K562 (cell line): ENCODE data around the gene FDX2. TPM values are rescaled to one million over a fixed set of nuclear protein-coding genes. Genes with fewer than 3 reads are reported as not detected.

Experiments used
- BCLAF1 ChIP-seq, 2 experiments: fragments of 450-650 bp in 1 of 2; IDR thresholded peaks; 2 replicates each; pipeline ENCODE4 v1.6.1; 2011 to 2017; ENCODE audit warnings: low read depth in 2 of 2, antibody characterized with exemption in 1 of 2, borderline replicate concordance in 1 of 2, low read length in 1 of 2, mild to moderate bottlenecking in 1 of 2, mixed read lengths in 1 of 2; ENCODE audit not compliant: control insufficient read depth in 1 of 2
- CTCFL ChIP-seq: IDR thresholded peaks from 2 replicates; pipeline ENCODE4 v1.6.1; 2011; ENCODE audit warnings: borderline replicate concordance, low read depth, mild to moderate bottlenecking, moderate library complexity, low read length; ENCODE audit not compliant: insufficient read depth, poor library complexity, severe bottlenecking
- DACH1 ChIP-seq: fragments of 450-650 bp; IDR thresholded peaks from 2 replicates; pipeline ENCODE4 v1.6.1; 2018; ENCODE audit not compliant: partially characterized antibody
- E2F5 ChIP-seq: sonication (generic); formaldehyde crosslinking; IDR thresholded peaks from 2 replicates; pipeline ENCODE4 v1.8.0; 2022; ENCODE audit warnings: mild to moderate bottlenecking, missing genetic modification reagents
- LCOR ChIP-seq: sonication (generic); formaldehyde crosslinking; IDR thresholded peaks from 2 replicates; pipeline ENCODE4 v1.8.0; 2022; ENCODE audit warnings: mild to moderate bottlenecking, missing genetic modification reagents
- PATZ1 ChIP-seq: fragments of 250-450 bp; sonication (Bioruptor Pico); IDR thresholded peaks from 2 replicates; pipeline ENCODE4 v1.5.0; 2020; ENCODE audit warnings: mild to moderate bottlenecking, borderline replicate concordance
- RCOR1 ChIP-seq, 2 experiments: IDR thresholded peaks; 2 replicates each; pipeline ENCODE4 v1.6.1; 2012; ENCODE audit warnings: low read depth in 2 of 2, low read length in 2 of 2, borderline replicate concordance in 1 of 2, improper control_type of control experiment in 1 of 2
- SFPQ ChIP-seq: fragments of 200-400 bp; formaldehyde crosslinking; IDR thresholded peaks from 2 replicates; pipeline ENCODE4 v1.6.1; 2017; ENCODE audit warnings: mild to moderate bottlenecking, low read depth, low read length, moderate library complexity
- SPI1 ChIP-seq: IDR thresholded peaks from 2 replicates; pipeline ENCODE4 v1.6.1; 2011; ENCODE audit warnings: low read depth, low read length, control low read depth, borderline replicate concordance
- TAF1 ChIP-seq: IDR thresholded peaks from 2 replicates; pipeline ENCODE4 v1.6.1; 2011; ENCODE audit warnings: mild to moderate bottlenecking, low read length, moderate library complexity; ENCODE audit not compliant: insufficient read depth, control insufficient read depth, severe bottlenecking; ENCODE audit errors: extremely low read depth
- ZNF124 ChIP-seq: sonication (generic); formaldehyde crosslinking; IDR thresholded peaks from 2 replicates; pipeline ENCODE4 v1.8.1; 2022; ENCODE audit warnings: missing genetic modification reagents
- ZNF324 ChIP-seq: fragments of 250-450 bp; sonication (Bioruptor Pico); IDR thresholded peaks from 2 replicates; pipeline ENCODE4 v1.4.0; 2020; ENCODE audit warnings: mild to moderate bottlenecking
- polyA plus RNA-seq, 8 experiments: library from polyadenylated mRNA; depleted of rRNA in 4 of 8; stranded (reverse) in 5 of 8; unstranded in 3 of 8; fragments of >200 nt; fragmentation: Nextera tagmentation in 2 of 8; fragmentation: Illumina TruSeq in 1 of 8; extraction: Ambion mirVana in 2 of 8; extraction: Trizol in 1 of 8; gene quantifications; 2 replicates each; pipeline versions ENCODE4 v1.2.1 to v1.2.3, GENCODE V29; 2011 to 2014; ENCODE audit warnings: inconsistent platforms in 1 of 8, missing spikeins in 1 of 8
- total RNA-seq, 7 experiments: library from RNA; depleted of rRNA in 6 of 7; stranded (reverse); fragments of >200 nt in 6 of 7; fragmentation: Illumina TruSeq in 2 of 7; extraction: Trizol in 2 of 7; gene quantifications; 2 replicates each; pipeline versions ENCODE4 v1.2.1 to v1.2.3, GENCODE V29; 2011 to 2021; ENCODE audit warnings: low replicate concordance in 1 of 7

The FDX2 gene
- total and polyA plus RNA-seq, 9 of the 15 experiments (the other 6 are each of a cell fraction or from before 2014, with no cell fraction given) = 2.5 to 49.8 (median 29.7) TPM

GRCh38 chr19:10286803-10287737, 28.7 kb downstream of the FDX2 start, which contains the start of gene ICAM4 (continued):
- TF ChIP-seq SPI1 = no peak
- no peak for TF ChIP-seq ZNF124 (CRISPR knock-in tag)
- no peak for TF ChIP-seq ZNF324 (CRISPR knock-in tag)
- no peak for TF ChIP-seq SFPQ
- peak in 1 of 2 experiments; percentile 8; a peak in 1 of 4 replicates for TF ChIP-seq RCOR1 (IDR thresholded peaks at IDR 0.05; ENCODE audit: borderline replicate concordance in 1 of 2, low read depth in 2 of 2, low read length in 2 of 2)
- no peak for TF ChIP-seq CTCFL
- TF ChIP-seq TAF1 = peak; percentile 38
- TF ChIP-seq E2F5 (CRISPR knock-in tag) = peak; percentile 82
- no peak for TF ChIP-seq LCOR
- peak; percentile 49; the same call in 1 of the 2 replicates for TF ChIP-seq PATZ1 (CRISPR knock-in tag)
- TF ChIP-seq BCLAF1 (IDR thresholded peaks at IDR 0.05; ENCODE audit: borderline replicate concordance in 1 of 2, control insufficient read depth in 1 of 2, low read depth in 2 of 2, low read length in 1 of 2) = no peak
- TF ChIP-seq DACH1 = peak; percentile 74
